ENCODE data around the gene DIP2A.

The DIP2A gene

GRCh38 chr21:46552865-46553379, 94.2 kb downstream of the DIP2A start:
- H3K4me1 ChIP-seq (ENCODE audit: low read length) = no peaks in the 10 kb centered on the region
- TF ChIP-seq CTCF (IDR thresholded peaks at IDR 0.05; ENCODE audit: low read depth, low read length) = no peak
- no peak for TF ChIP-seq EZH2phosphoT487 (IDR thresholded peaks at IDR 0.05; ENCODE audit: low read depth)
- H3K36me3 ChIP-seq (replicated peaks; ENCODE audit: low read depth, low read length) = peaks cover 10% of the 10 kb centered on the region
- H2AFZ ChIP-seq (ENCODE audit: low read depth, low read length) = no peak overlapping the region
- no peaks in the 10 kb centered on the region for H4K20me1 ChIP-seq (ENCODE audit: insufficient read depth, low read length)
- no peaks in the 10 kb centered on the region for H3K9me3 ChIP-seq (ENCODE audit: insufficient read depth, low read length)
- H3K4me2 ChIP-seq (ENCODE audit: low read length) = no peak overlapping the region
- H3K27ac ChIP-seq (ENCODE audit: low read length) = no peak overlapping the region
- no peaks in the 10 kb centered on the region for H3K27me3 ChIP-seq (ENCODE audit: low read depth, low read length)
- H3K4me3 ChIP-seq (ENCODE audit: low read length) = no peak overlapping the region
- no peak overlapping the region for H3K9ac ChIP-seq (ENCODE audit: low read length)
- H3K79me2 ChIP-seq (ENCODE audit: low read length) = no peaks in the 10 kb centered on the region

GRCh38 chr21:46553993-46554392, 95.3 kb downstream of the DIP2A start:
- Histone ChIP-seq H3K27me3 (ENCODE audit: low read depth, low read length) (no peaks in the 10 kb centered on the region), H3K36me3 (replicated peaks; ENCODE audit: low read depth, low read length) (peaks cover 3% of the 10 kb centered on the region), H3K9ac (ENCODE audit: low read length) (no peak overlapping the region), H3K79me2 (ENCODE audit: low read length) (no peaks in the 10 kb centered on the region), H3K4me2 (ENCODE audit: low read length) (no peak overlapping the region), H3K9me3 (ENCODE audit: insufficient read depth, low read length) (no peaks in the 10 kb centered on the region), H3K4me3 (ENCODE audit: low read length) (no peak overlapping the region), H4K20me1 (ENCODE audit: insufficient read depth, low read length) (no peaks in the 10 kb centered on the region), H3K27ac (ENCODE audit: low read length) (no peak overlapping the region), H2AFZ (ENCODE audit: low read depth, low read length) (no peak overlapping the region), H3K4me1 (ENCODE audit: low read length) (no peaks in the 10 kb centered on the region)
- no peak for TF ChIP-seq EZH2phosphoT487 (IDR thresholded peaks at IDR 0.05; ENCODE audit: low read depth)
- no peak for TF ChIP-seq CTCF (IDR thresholded peaks at IDR 0.05; ENCODE audit: low read depth, low read length)

- no peaks in the 10 kb centered on the region for H3K27me3 ChIP-seq (ENCODE audit: low read depth, low read length)
- no peaks in the 10 kb centered on the region for H4K20me1 ChIP-seq (ENCODE audit: insufficient read depth, low read length)
- no peak overlapping the region for H3K9ac ChIP-seq (ENCODE audit: low read length)
- no peak overlapping the region for H3K4me3 ChIP-seq (ENCODE audit: low read length)
- H2AFZ ChIP-seq (ENCODE audit: low read depth, low read length) = no peak overlapping the region
- H3K4me1 ChIP-seq (ENCODE audit: low read length) = no peaks in the 10 kb centered on the region
- H3K79me2 ChIP-seq (ENCODE audit: low read length) = no peaks in the 10 kb centered on the region
- no peak overlapping the region for H3K27ac ChIP-seq (ENCODE audit: low read length)
- no peak overlapping the region for H3K4me2 ChIP-seq (ENCODE audit: low read length)
- no peak for TF ChIP-seq CTCF (IDR thresholded peaks at IDR 0.05; ENCODE audit: low read depth, low read length)
- TF ChIP-seq EZH2phosphoT487 (IDR thresholded peaks at IDR 0.05; ENCODE audit: low read depth) = no peak
- H3K36me3 ChIP-seq (replicated peaks; ENCODE audit: low read depth, low read length) = peaks cover 3% of the 10 kb centered on the region
- H3K9me3 ChIP-seq (ENCODE audit: insufficient read depth, low read length) = no peaks in the 10 kb centered on the region
Measured at GRCh38 chr21:46554431-46555224, 95.9 kb downstream of the DIP2A start.

- H3K27ac ChIP-seq (ENCODE audit: low read length) = no peak overlapping the region
- H3K27me3 ChIP-seq (ENCODE audit: low read depth, low read length) = no peaks in the 10 kb centered on the region
- no peak overlapping the region for H3K9ac ChIP-seq (ENCODE audit: low read length)
- H4K20me1 ChIP-seq (ENCODE audit: insufficient read depth, low read length) = no peaks in the 10 kb centered on the region
- peaks cover 3% of the 10 kb centered on the region for H3K36me3 ChIP-seq (replicated peaks; ENCODE audit: low read depth, low read length)
- H3K79me2 ChIP-seq (ENCODE audit: low read length) = no peaks in the 10 kb centered on the region
- H2AFZ ChIP-seq (ENCODE audit: low read depth, low read length) = no peak overlapping the region
- no peak overlapping the region for H3K4me3 ChIP-seq (ENCODE audit: low read length)
- no peaks in the 10 kb centered on the region for H3K9me3 ChIP-seq (ENCODE audit: insufficient read depth, low read length)
- no peak overlapping the region for H3K4me2 ChIP-seq (ENCODE audit: low read length)
- TF ChIP-seq EZH2phosphoT487 (IDR thresholded peaks at IDR 0.05; ENCODE audit: low read depth) (no peak), CTCF (IDR thresholded peaks at IDR 0.05; ENCODE audit: low read depth, low read length) (no peak)
- H3K4me1 ChIP-seq (ENCODE audit: low read length) = no peaks in the 10 kb centered on the region
Measured at GRCh38 chr21:46555225-46555617, 96.5 kb downstream of the DIP2A start.

Measured in OCI-LY3 (cell line).